ENCODE data around the gene PTBP3. TPM values are rescaled to one million over a fixed set of nuclear protein-coding genes. Genes with fewer than 3 reads are reported as not detected.

PTBP3 gene
- total RNA-seq, 1 donor from 2014 or later = 21.3 TPM

- no peaks in the 10 kb centered on the region for H3K4me1 ChIP-seq
- no peaks in the 10 kb centered on the region for H3K9me3 ChIP-seq
- no peak overlapping the region for H3K27ac ChIP-seq
- no peak overlapping the region for H3K4me3 ChIP-seq
- intact Hi-C loops (cut with DNase I) = no loop called here
- DNase-seq (ENCODE audit: low spot score in 2 of 2) = no peak
- TF ChIP-seq CTCF (IDR thresholded peaks at IDR 0.05) = no peak
- H3K27me3 ChIP-seq = no peaks in the 10 kb centered on the region
- peaks cover 0 to 13% of the 10 kb centered on the region in 2 donors for H3K36me3 ChIP-seq
These were observed 68.0 kb downstream of the PTBP3 start for GRCh38 chr9:112265391-112265790.

GRCh38 chr9:112262577-112262976, 70.8 kb downstream of the PTBP3 start:
- intact Hi-C loops (cut with DNase I) = no loop called here
- H3K4me1 ChIP-seq = no peaks in the 10 kb centered on the region
- no peak overlapping the region for H3K27ac ChIP-seq
- no peaks in the 10 kb centered on the region for H3K9me3 ChIP-seq
- no peaks in the 10 kb centered on the region for H3K27me3 ChIP-seq
- no peak for TF ChIP-seq CTCF (IDR thresholded peaks at IDR 0.05)
- H3K36me3 ChIP-seq = peaks cover 0 to 13% of the 10 kb centered on the region in 2 donors
- no peak for DNase-seq (ENCODE audit: low spot score in 2 of 2)
- H3K4me3 ChIP-seq = no peak overlapping the region

GRCh38 chr9:112261133-112261532, 72.3 kb downstream of the PTBP3 start:
- intact Hi-C loops (cut with DNase I) = no loop called here
- H3K9me3 ChIP-seq = no peaks in the 10 kb centered on the region
- H3K36me3 ChIP-seq = peaks cover 0 to 10% of the 10 kb centered on the region in 2 donors
- no peak for DNase-seq (ENCODE audit: low spot score in 2 of 2)
- H3K4me3 ChIP-seq = no peak overlapping the region
- TF ChIP-seq CTCF (IDR thresholded peaks at IDR 0.05) = no peak
- H3K27ac ChIP-seq = no peak overlapping the region
- no peaks in the 10 kb centered on the region for H3K27me3 ChIP-seq
- H3K4me1 ChIP-seq = no peaks in the 10 kb centered on the region

- Histone ChIP-seq H3K27me3 (no peaks in the 10 kb centered on the region), H3K27ac (no peak overlapping the region), H3K4me3 (no peak overlapping the region), H3K9me3 (no peaks in the 10 kb centered on the region), H3K36me3 (peaks cover 0 to 7% of the 10 kb centered on the region in 2 donors), H3K4me1 (no peaks in the 10 kb centered on the region)
- intact Hi-C loops (cut with DNase I) = no loop called here
- no peak for TF ChIP-seq CTCF (IDR thresholded peaks at IDR 0.05)
- DNase-seq (ENCODE audit: low spot score in 2 of 2) = no peak
These were observed 75.3 kb downstream of the PTBP3 start for GRCh38 chr9:112258106-112258505.

GRCh38 chr9:112252194-112252593, 81.2 kb downstream of the PTBP3 start:
- Histone ChIP-seq H3K4me1 (no peaks in the 10 kb centered on the region), H3K27ac (no peak overlapping the region), H3K9me3 (no peaks in the 10 kb centered on the region), H3K4me3 (no peak overlapping the region), H3K36me3 (no peaks in the 10 kb centered on the region), H3K27me3 (no peaks in the 10 kb centered on the region)
- intact Hi-C loops (cut with DNase I) = no loop called here
- TF ChIP-seq CTCF (IDR thresholded peaks at IDR 0.05) = no peak
- DNase-seq (ENCODE audit: low spot score in 2 of 2) = no peak

GRCh38 chr9:112249277-112249676, 84.1 kb downstream of the PTBP3 start:
- H3K36me3 ChIP-seq = peaks cover 0 to 14% of the 10 kb centered on the region in 2 donors
- DNase-seq (ENCODE audit: low spot score in 2 of 2) = no peak
- no peak for TF ChIP-seq CTCF (IDR thresholded peaks at IDR 0.05)
- H3K4me3 ChIP-seq = no peak overlapping the region
- H3K27ac ChIP-seq = no peak overlapping the region
- intact Hi-C loops (cut with DNase I) = no loop called here
- H3K4me1 ChIP-seq = no peaks in the 10 kb centered on the region
- H3K27me3 ChIP-seq = no peaks in the 10 kb centered on the region
- no peaks in the 10 kb centered on the region for H3K9me3 ChIP-seq
